SK-N-SH (cell line): ENCODE measurements around the gene PIGB. TPM values are rescaled to one million over a fixed set of nuclear protein-coding genes. Genes with fewer than 3 reads are reported as not detected.

Source experiments
- CTCF ChIA-PET: fragments of 300-600, 350-600 bp; formaldehyde crosslinking; extraction: SDS; loops from one replicate; lab custom pipeline; 2021; lab: Yijun Ruan, JAX
- POLR2A ChIA-PET: fragments of 350-600 bp; sonication (Branson Sonifier 250); formaldehyde crosslinking; extraction: SDS; loops from one replicate; lab custom pipeline; 2020; ENCODE audit warnings: antibody characterized with exemption, inconsistent platforms; lab: Yijun Ruan, JAX
- DNase-seq: peaks from one replicate; pipeline ENCODE4 v3.0.0; 2012
- H2AFZ ChIP-seq: fragments of 200-600 bp; sonication (generic); 2 replicates; pipeline ENCODE4 v1.8.1; 2016; ENCODE audit warnings: antibody characterized with exemption, mild to moderate bottlenecking, low read depth
- H3F3A ChIP-seq: fragments of 200-600 bp; sonication (generic); replicated peaks from 2 replicates; pipeline ENCODE3; 2016; ENCODE audit warnings: antibody characterized with exemption, mild to moderate bottlenecking; ENCODE audit not compliant: insufficient read depth
- H3K27ac ChIP-seq, 2 experiments: fragments of 200-500 bp in 1 of 2; fragments of 200-600 bp in 1 of 2; sonication (Bioruptor generic) in 1 of 2; sonication (generic), shearing (Covaris generic) in 1 of 2; 2 replicates each; pipeline versions ENCODE4 v1.5.1 to v1.6.1; 2014 to 2016; ENCODE audit warnings: low read depth in 2 of 2, inconsistent platforms in 1 of 2, low read length in 1 of 2, mild to moderate bottlenecking in 1 of 2, mixed read lengths in 1 of 2
- H3K27me3 ChIP-seq: fragments of 200-600 bp; sonication (generic), shearing (Covaris generic); 2 replicates; pipeline ENCODE4 v1.6.1; 2016; ENCODE audit warnings: mixed run types; ENCODE audit not compliant: insufficient read depth
- H3K36me3 ChIP-seq, 2 experiments: fragments of 200-500 bp in 1 of 2; fragments of 200-600 bp in 1 of 2; sonication (Bioruptor generic) in 1 of 2; sonication (generic) in 1 of 2; replicated peaks in 1 of 2; 2 replicates each; pipeline versions ENCODE3 to v1.5.1; 2014 to 2016; ENCODE audit warnings: low read length in 1 of 2, mild to moderate bottlenecking in 1 of 2; ENCODE audit not compliant: insufficient read depth in 2 of 2, control insufficient read depth in 1 of 2
- H3K4me1 ChIP-seq, 2 experiments: fragments of 200-500 bp in 1 of 2; fragments of 200-600 bp in 1 of 2; sonication (Bioruptor generic) in 1 of 2; sonication (generic), shearing (Covaris generic) in 1 of 2; 2 replicates each; pipeline versions ENCODE4 v1.5.1 to v1.6.1; 2014 to 2016; ENCODE audit warnings: low read depth in 1 of 2, low read length in 1 of 2, mixed run types in 1 of 2; ENCODE audit not compliant: insufficient read depth in 2 of 2, control insufficient read depth in 1 of 2
- H3K4me2 ChIP-seq: fragments of 200-600 bp; sonication (generic), shearing (Covaris generic); 2 replicates; pipeline ENCODE4 v1.6.1; 2017; ENCODE audit warnings: mixed run types
- H3K4me3 ChIP-seq, 2 experiments: fragments of 200-500 bp in 1 of 2; fragments of 200-600 bp in 1 of 2; sonication (Bioruptor generic) in 1 of 2; sonication (generic), shearing (Covaris generic) in 1 of 2; 2 replicates each; pipeline versions ENCODE4 v1.5.1 to v1.8.1; 2014 to 2016; ENCODE audit warnings: low read depth in 2 of 2, inconsistent platforms in 1 of 2, low read length in 1 of 2, mild to moderate bottlenecking in 1 of 2, mixed read lengths in 1 of 2, moderate library complexity in 1 of 2
- H3K79me2 ChIP-seq: fragments of 200-600 bp; sonication (generic); 2 replicates; pipeline ENCODE4 v1.8.1; 2017; ENCODE audit warnings: mild to moderate bottlenecking; ENCODE audit not compliant: insufficient read depth
- H3K9ac ChIP-seq: fragments of 200-600 bp; sonication (generic); 2 replicates; pipeline ENCODE4 v1.6.1; 2017; ENCODE audit warnings: mixed run types
- H3K9me2 ChIP-seq: fragments of 200-600 bp; sonication (generic); 2 replicates; pipeline ENCODE4 v1.6.1; 2017; ENCODE audit warnings: mixed run types
- H3K9me3 ChIP-seq: fragments of 200-600 bp; sonication (generic); 2 replicates; pipeline ENCODE4 v1.6.1; 2017; ENCODE audit warnings: mixed run types, mild to moderate bottlenecking, moderate library complexity
- H4K20me1 ChIP-seq: fragments of 200-600 bp; sonication (generic); 2 replicates; pipeline ENCODE4 v1.6.1; 2017; ENCODE audit warnings: mild to moderate bottlenecking, mixed run types; ENCODE audit not compliant: insufficient read depth
- CHD2 ChIP-seq: fragments of 150-350 bp; IDR thresholded peaks from 2 replicates; pipeline ENCODE4 v1.6.1; 2018; ENCODE audit warnings: low read length; ENCODE audit not compliant: partially characterized antibody
- ELF1 ChIP-seq: IDR thresholded peaks from 2 replicates; pipeline ENCODE4 v1.4.0; 2012
- EP300 ChIP-seq, 2 experiments: IDR thresholded peaks; 2 replicates each; pipeline versions ENCODE4 v1.4.0 to v1.6.1; 2012; ENCODE audit warnings: borderline replicate concordance in 1 of 2, low read depth in 1 of 2, low read length in 1 of 2
- FOXM1 ChIP-seq: IDR thresholded peaks from 2 replicates; pipeline ENCODE4 v1.4.0; 2012; ENCODE audit warnings: low read depth, mild to moderate bottlenecking
- GABPA ChIP-seq: IDR thresholded peaks from 2 replicates; pipeline ENCODE4 v1.4.0; 2012; ENCODE audit warnings: low read depth, mild to moderate bottlenecking
- IRF3 ChIP-seq: fragments of 150-350 bp; IDR thresholded peaks from 2 replicates; pipeline ENCODE4 v1.6.1; 2016; ENCODE audit warnings: mild to moderate bottlenecking, low read depth, low read length
- JUND ChIP-seq: IDR thresholded peaks from 2 replicates; pipeline ENCODE4 v1.4.0; 2012
- MXI1 ChIP-seq: IDR thresholded peaks from 2 replicates; pipeline ENCODE4 v1.6.1; 2012; ENCODE audit warnings: mild to moderate bottlenecking, low read depth, low read length, improper control_type of control experiment
- NRF1 ChIP-seq: IDR thresholded peaks from 2 replicates; pipeline ENCODE4 v1.6.1; 2012; ENCODE audit warnings: low read depth, mild to moderate bottlenecking, low read length
- PBX3 ChIP-seq: IDR thresholded peaks from 2 replicates; pipeline ENCODE4; 2012
- RCOR1 ChIP-seq: fragments of 150-350 bp; IDR thresholded peaks from 2 replicates; pipeline ENCODE4 v1.6.1; 2017; ENCODE audit warnings: antibody characterized with exemption, low read length
- RFX5 ChIP-seq: IDR thresholded peaks from 2 replicates; pipeline ENCODE4 v1.6.1; 2012; ENCODE audit warnings: mild to moderate bottlenecking, improper control_type of control experiment, low read length
- RXRA ChIP-seq: IDR thresholded peaks from 2 replicates; pipeline ENCODE4 v1.4.0; 2012; ENCODE audit warnings: low read depth, mild to moderate bottlenecking, borderline replicate concordance
- SIN3A ChIP-seq: IDR thresholded peaks from 2 replicates; pipeline ENCODE4 v1.6.1; 2012; ENCODE audit warnings: low read depth, mild to moderate bottlenecking, low read length, moderate library complexity, borderline replicate concordance
- SMC3 ChIP-seq: IDR thresholded peaks from 2 replicates; pipeline ENCODE4 v1.6.1; 2012; ENCODE audit warnings: low read depth, low read length, improper control_type of control experiment
- TEAD4 ChIP-seq: IDR thresholded peaks from 2 replicates; pipeline ENCODE4 v1.4.0; 2012; ENCODE audit warnings: mild to moderate bottlenecking, borderline replicate concordance; ENCODE audit not compliant: insufficient read depth
- USF1 ChIP-seq: IDR thresholded peaks from 2 replicates; pipeline ENCODE4 v1.4.0; 2012; ENCODE audit warnings: low read depth, borderline replicate concordance
- YY1 ChIP-seq: IDR thresholded peaks from 2 replicates; pipeline ENCODE4 v1.4.0; 2012; ENCODE audit warnings: low read depth, mild to moderate bottlenecking
- ZBTB33 ChIP-seq: IDR thresholded peaks from 2 replicates; pipeline ENCODE4 v1.4.0; 2012; ENCODE audit warnings: low read depth, borderline replicate concordance
- WGBS: methylation state at CpG from one replicate; pipeline ENCODE4 v1.1.6; 2017; ENCODE audit warnings: low lambda C conversion rate; 5-methylcytosine and 5-hydroxymethylcytosine counted together
- polyA plus RNA-seq, 3 experiments: library from polyadenylated mRNA; depleted of rRNA; stranded (reverse); fragments of >200 nt; gene quantifications; 2 replicates each; pipeline ENCODE4 v1.2.3, GENCODE V29; 2012

Gene PIGB
- polyA plus RNA-seq, 1 of the 3 experiments (the other 2 are of a cell fraction), result 6.6 TPM

GRCh38 chr15:55334371-55334770, 15.3 kb downstream of the PIGB start:
- Histone ChIP-seq H3K27me3 (no peaks in the 10 kb centered on the region), H3K36me3 (peaks cover 10 to 28% of the 10 kb centered on the region in 2 experiments), H3K9me2 (no peaks in the 10 kb centered on the region), H3F3A (no peaks in the 10 kb centered on the region), H3K4me3 (no peak overlapping the region), H2AFZ (no peak overlapping the region), H3K27ac (no peak overlapping the region), H3K9me3 (no peaks in the 10 kb centered on the region), H3K79me2 (no peaks in the 10 kb centered on the region), H4K20me1 (no peaks in the 10 kb centered on the region), H3K9ac (no peak overlapping the region), H3K4me1 (no peaks in the 10 kb centered on the region), H3K4me2 (no peak overlapping the region)
- DNase-seq, result no peak
- TF ChIP-seq CHD2, result no peak
- no peak for TF ChIP-seq PBX3
- no peak for TF ChIP-seq ELF1
- no peak for TF ChIP-seq YY1
- no peak for TF ChIP-seq TEAD4
- TF ChIP-seq FOXM1, result no peak
- no peak for TF ChIP-seq IRF3
- no peak for TF ChIP-seq RXRA
- TF ChIP-seq JUND, result no peak
- no peak for TF ChIP-seq GABPA
- TF ChIP-seq EP300 (IDR thresholded peaks at IDR 0.05; ENCODE audit: borderline replicate concordance in 1 of 2, low read depth in 1 of 2, low read length in 1 of 2), result no peak
- no peak for TF ChIP-seq RFX5
- no peak for TF ChIP-seq SIN3A
- CTCF ChIA-PET, result interaction anchor here (1.1 to 1.7 kb wide), 2 partner anchors 10 to 105 kb away, joined by 4 read pairs; no protein-coding TSS in a partner anchor
- WGBS, result 90% methylated on average over 5 of the region's 5 CpGs
- POLR2A ChIA-PET, result interaction anchor here (1.7 kb wide), 1 partner anchor 16 kb away, joined by 4 read pairs; the partner anchor contains the start of genes PIGB and PIGBOS1

- WGBS, result 90% methylated on average over 1 of the region's 1 CpG
- ChIA-PET CTCF (interaction anchor here (0.6 to 1.7 kb wide), 3 partner anchors 9 to 105 kb away, joined by 3 to 4 read pairs (median 4); partner anchors contain the start of genes PIGB and PIGBOS1), POLR2A (interaction anchor here (1.7 kb wide), 1 partner anchor 16 kb away, joined by 4 read pairs; the partner anchor contains the start of genes PIGB and PIGBOS1)
Observed at GRCh38 chr15:55334997-55335396, 16.0 kb downstream of the PIGB start.

More at GRCh38 chr15:55334997-55335396, 16.0 kb downstream of the PIGB start:
- Histone ChIP-seq H3F3A (no peaks in the 10 kb centered on the region), H3K27ac (no peak overlapping the region), H2AFZ (no peak overlapping the region), H3K4me1 (no peaks in the 10 kb centered on the region), H3K79me2 (no peaks in the 10 kb centered on the region), H4K20me1 (no peaks in the 10 kb centered on the region), H3K4me3 (no peak overlapping the region), H3K36me3 (peaks cover 12 to 31% of the 10 kb centered on the region in 2 experiments), H3K4me2 (no peak overlapping the region), H3K9me3 (no peaks in the 10 kb centered on the region), H3K9me2 (no peaks in the 10 kb centered on the region), H3K9ac (no peak overlapping the region), H3K27me3 (no peaks in the 10 kb centered on the region)
- no peak for DNase-seq
- TF ChIP-seq USF1 (no peak), ELF1 (no peak), MXI1 (no peak), NRF1 (no peak), RXRA (no peak), SMC3 (no peak), RCOR1 (no peak), SIN3A (no peak), ZBTB33 (no peak)
